Measurements from ENCODE around the gene ASMT. TPM values are rescaled to one million over a fixed set of nuclear protein-coding genes. Genes with fewer than 3 reads are reported as not detected.

The ASMT gene
- total RNA-seq, 6 donors from 2014 or later: 2.2 TPM; not detected in 5

- no peaks in the 10 kb centered on the region for H3K4me1 ChIP-seq
- no peak overlapping the region for H3K4me3 ChIP-seq
- no peak for TF ChIP-seq POLR2AphosphoS5 (IDR thresholded peaks at IDR 0.05)
- TF ChIP-seq POLR2A (IDR thresholded peaks at IDR 0.05): no peak
- TF ChIP-seq CTCF (IDR thresholded peaks at IDR 0.05): no peak
- no peak for TF ChIP-seq EP300 (IDR thresholded peaks at IDR 0.05)
- peaks cover 0 to 8% (median 0%) of the 10 kb centered on the region in 4 donors for H3K9me3 ChIP-seq
- ATAC-seq (ENCODE audit: low FRiP score in 2 of 2): no peak
- no peaks in the 10 kb centered on the region for H3K27me3 ChIP-seq
- no peak overlapping the region for H3K27ac ChIP-seq
- H3K36me3 ChIP-seq: peaks cover 50 to 84% (median 71%) of the 10 kb centered on the region in 4 donors
- no peak for DNase-seq
- WGBS, 2 donors: 94 to 98% methylated on average over 21 to 43 of the region's 58 CpGs
Measured at GRCh38 chrX:1601051-1601767, 13.7 kb upstream of the ASMT start.

DNA sequence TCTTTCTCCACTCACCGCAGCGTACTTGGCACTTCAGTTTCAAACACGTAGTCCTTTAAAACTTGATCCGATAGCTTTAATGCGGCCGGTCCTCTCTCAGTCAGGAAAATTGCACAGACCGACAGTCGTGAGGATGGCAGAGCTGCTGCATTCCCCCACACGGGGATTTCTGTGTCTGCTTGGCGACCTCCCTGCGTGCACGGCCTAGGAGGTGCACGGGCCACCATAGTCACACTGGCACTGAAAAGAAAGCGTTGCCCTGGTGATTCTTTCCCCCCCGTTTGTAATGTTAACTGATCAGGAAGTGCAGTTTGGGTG, 13.1 kb upstream of the ASMT start:
- peaks cover 0 to 8% (median 0%) of the 10 kb centered on the region in 4 donors for H3K9me3 ChIP-seq
- H3K4me3 ChIP-seq: no peak overlapping the region
- no peak for ATAC-seq (ENCODE audit: low FRiP score in 2 of 2)
- H3K4me1 ChIP-seq: no peaks in the 10 kb centered on the region
- no peaks in the 10 kb centered on the region for H3K27me3 ChIP-seq
- 90 to 96% methylated on average over 15 of the region's 15 CpGs for WGBS, 2 donors
- TF ChIP-seq EP300 (IDR thresholded peaks at IDR 0.05) (no peak), CTCF (IDR thresholded peaks at IDR 0.05) (no peak), POLR2A (IDR thresholded peaks at IDR 0.05) (no peak), POLR2AphosphoS5 (IDR thresholded peaks at IDR 0.05) (no peak)
- H3K27ac ChIP-seq: no peak overlapping the region
- DNase-seq: no peak
- H3K36me3 ChIP-seq: peaks cover 49 to 81% (median 68%) of the 10 kb centered on the region in 4 donors

- Histone ChIP-seq H3K27me3 (no peaks in the 10 kb centered on the region), H3K4me3 (no peak overlapping the region), H3K36me3 (peaks cover 44 to 75% (median 63%) of the 10 kb centered on the region in 4 donors), H3K27ac (no peak overlapping the region), H3K4me1 (no peaks in the 10 kb centered on the region), H3K9me3 (peaks cover 0 to 8% (median 0%) of the 10 kb centered on the region in 4 donors)
- ATAC-seq (ENCODE audit: low FRiP score in 2 of 2) (no peak), DNase-seq (no peak)
- WGBS, 2 donors: 96 to 98% methylated on average over 12 of the region's 12 CpGs
- TF ChIP-seq POLR2AphosphoS5 (IDR thresholded peaks at IDR 0.05): no peak
- no peak for TF ChIP-seq POLR2A (IDR thresholded peaks at IDR 0.05)
- no peak for TF ChIP-seq CTCF (IDR thresholded peaks at IDR 0.05)
- no peak for TF ChIP-seq EP300 (IDR thresholded peaks at IDR 0.05)
Measured at GRCh38 chrX:1602299-1602698, 12.6 kb upstream of the ASMT start.

DNA sequence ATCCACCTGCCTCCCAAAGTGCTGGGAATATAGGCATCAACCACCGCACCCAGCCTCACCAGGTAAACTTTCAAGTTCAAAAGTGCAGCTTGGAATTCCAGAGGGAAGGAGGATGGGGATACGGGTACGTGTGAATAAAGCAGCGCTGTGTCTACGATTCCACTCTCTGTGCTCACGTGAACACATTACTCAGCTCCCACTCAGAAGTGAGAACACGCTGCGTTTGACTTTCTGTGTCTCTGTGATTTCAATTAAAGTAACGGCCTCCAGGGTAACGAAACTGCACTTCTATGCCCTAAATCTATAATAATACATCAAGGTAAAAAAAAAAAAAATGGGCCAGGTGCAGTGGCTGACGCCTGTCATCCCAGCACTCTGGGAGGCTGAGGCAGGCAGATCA, 8.4 kb upstream of the ASMT start:
- ATAC-seq (ENCODE audit: low FRiP score in 2 of 2) (no peak), DNase-seq (no peak)
- Histone ChIP-seq H3K4me1 (no peaks in the 10 kb centered on the region), H3K27me3 (no peaks in the 10 kb centered on the region), H3K36me3 (peaks cover 12 to 33% (median 21%) of the 10 kb centered on the region in 4 donors), H3K4me3 (no peak overlapping the region), H3K9me3 (peaks cover 0 to 8% (median 0%) of the 10 kb centered on the region in 4 donors), H3K27ac (no peak overlapping the region)
- TF ChIP-seq POLR2A (IDR thresholded peaks at IDR 0.05): no peak
- TF ChIP-seq POLR2AphosphoS5 (IDR thresholded peaks at IDR 0.05): no peak
- no peak for TF ChIP-seq EP300 (IDR thresholded peaks at IDR 0.05)
- TF ChIP-seq CTCF (IDR thresholded peaks at IDR 0.05): no peak
- WGBS, 2 donors: 93 to 96% methylated on average over 11 of the region's 11 CpGs

- H3K4me1 ChIP-seq: no peaks in the 10 kb centered on the region
- DNase-seq (no peak), ATAC-seq (ENCODE audit: low FRiP score in 2 of 2) (no peak)
- WGBS, 2 donors: 93 to 94% methylated on average over 9 to 10 of the region's 11 CpGs
- H3K27me3 ChIP-seq: no peaks in the 10 kb centered on the region
- peaks cover 0 to 6% (median under 1%) of the 10 kb centered on the region in 4 donors for H3K36me3 ChIP-seq
- TF ChIP-seq EP300 (IDR thresholded peaks at IDR 0.05): no peak
- TF ChIP-seq POLR2AphosphoS5 (IDR thresholded peaks at IDR 0.05): no peak
- TF ChIP-seq CTCF (IDR thresholded peaks at IDR 0.05): no peak
- no peak for TF ChIP-seq POLR2A (IDR thresholded peaks at IDR 0.05)
- H3K4me3 ChIP-seq: no peak overlapping the region
- H3K9me3 ChIP-seq: no peaks in the 10 kb centered on the region
- H3K27ac ChIP-seq: no peak overlapping the region
Measured at GRCh38 chrX:1609311-1609710, 5.5 kb upstream of the ASMT start.
